OCI-LY3 (cell line): ENCODE measurements around the gene IRF1.

Source experiments
- H2AFZ ChIP-seq: fragments of 200-600, 300-600 bp; shearing (Covaris generic); 2 replicates; pipeline ENCODE4 v1.6.0; 2014; ENCODE audit warnings: antibody characterized with exemption, low read depth, low read length
- H3K27ac ChIP-seq: fragments of 200-600, 300-600 bp; sonication (generic); 2 replicates; pipeline ENCODE4 v1.5.1; 2014; ENCODE audit warnings: mild to moderate bottlenecking, low read length, moderate library complexity, mixed read lengths
- H3K27me3 ChIP-seq: fragments of 200-600, 300-600 bp; sonication (generic); 2 replicates; pipeline ENCODE4 v1.6.1; 2014; ENCODE audit warnings: low read depth, low read length, mixed read lengths
- H3K36me3 ChIP-seq: fragments of 200-600, 300-600 bp; sonication (generic); replicated peaks from 2 replicates; pipeline ENCODE3; 2014; ENCODE audit warnings: low read depth, low read length, mixed read lengths
- H3K4me1 ChIP-seq: fragments of 300-600, 200-600 bp; sonication (generic); 2 replicates; pipeline ENCODE4 v1.6.1; 2014; ENCODE audit warnings: low read length, mixed read lengths
- H3K4me2 ChIP-seq: fragments of 200-600, 300-600 bp; sonication (generic); 2 replicates; pipeline ENCODE4 v1.6.1; 2014; ENCODE audit warnings: low read length, mixed read lengths
- H3K4me3 ChIP-seq: fragments of 300-600, 200-600 bp; sonication (generic); 2 replicates; pipeline ENCODE4 v1.5.1; 2014; ENCODE audit warnings: antibody characterized with exemption, mild to moderate bottlenecking, low read length, moderate library complexity
- H3K79me2 ChIP-seq: fragments of 300-600, 200-600 bp; shearing (Covaris generic); 2 replicates; pipeline ENCODE4 v1.6.1; 2014; ENCODE audit warnings: mild to moderate bottlenecking, low read length, mixed read lengths
- H3K9ac ChIP-seq: fragments of 300-600, 200-600 bp; shearing (Covaris generic); 2 replicates; pipeline ENCODE4 v1.6.0; 2014; ENCODE audit warnings: mild to moderate bottlenecking, low read length, moderate library complexity
- H3K9me3 ChIP-seq: fragments of 200-600, 300-600 bp; shearing (Covaris generic); 2 replicates; pipeline ENCODE4 v1.6.1; 2014; ENCODE audit warnings: low read length, mixed read lengths; ENCODE audit not compliant: insufficient read depth
- H4K20me1 ChIP-seq: fragments of 200-600, 300-600 bp; sonication (generic); 2 replicates; pipeline ENCODE4 v1.6.1; 2016; ENCODE audit warnings: low read length, mixed read lengths; ENCODE audit not compliant: insufficient read depth
- CTCF ChIP-seq: fragments of 200-600, 300-600 bp; sonication (generic); IDR thresholded peaks from 2 replicates; pipeline ENCODE4 v1.5.1; 2014; ENCODE audit warnings: antibody characterized with exemption, low read length, low read depth
- EZH2phosphoT487 ChIP-seq: fragments of 200-600 bp; shearing (Covaris generic); IDR thresholded peaks from 2 replicates; pipeline ENCODE4 v1.6.1; 2018; ENCODE audit warnings: antibody characterized with exemption, mixed run types, low read depth

IRF1 gene

GRCh38 chr5:132500244-132500930, 9.8 kb upstream of the IRF1 start:
- 0 out of 2 replicates have a peak overlapping the region, but pooled peaks have one; percentile 39 for H3K4me3 ChIP-seq
- no peaks in the 10 kb centered on the region for H3K9me3 ChIP-seq
- TF ChIP-seq EZH2phosphoT487 (no peak), CTCF (no peak)
- peak overlapping the region; percentile 70 for H3K4me2 ChIP-seq
- no peaks in the 10 kb centered on the region for H3K36me3 ChIP-seq
- no peaks in the 10 kb centered on the region for H3K79me2 ChIP-seq
- H4K20me1 ChIP-seq = no peaks in the 10 kb centered on the region
- no peaks in the 10 kb centered on the region for H3K27me3 ChIP-seq
- peak overlapping the region; percentile 26 for H3K9ac ChIP-seq
- H3K4me1 ChIP-seq = peaks cover 27% of the 10 kb centered on the region
- no peak overlapping the region for H2AFZ ChIP-seq
- no peak overlapping the region for H3K27ac ChIP-seq

GRCh38 chr5:132499440-132500243, 9.1 kb upstream of the IRF1 start:
- H3K9me3 ChIP-seq = no peaks in the 10 kb centered on the region
- TF ChIP-seq CTCF (no peak), EZH2phosphoT487 (no peak)
- H2AFZ ChIP-seq = no peak overlapping the region
- H3K4me2 ChIP-seq = no peak overlapping the region
- H3K4me1 ChIP-seq = peaks cover 34% of the 10 kb centered on the region
- H3K27me3 ChIP-seq = no peaks in the 10 kb centered on the region
- H4K20me1 ChIP-seq = no peaks in the 10 kb centered on the region
- H3K79me2 ChIP-seq = no peaks in the 10 kb centered on the region
- H3K36me3 ChIP-seq = no peaks in the 10 kb centered on the region
- H3K9ac ChIP-seq = no peak overlapping the region
- no peak overlapping the region for H3K27ac ChIP-seq
- H3K4me3 ChIP-seq = no peak overlapping the region

GRCh38 chr5:132498686-132499271, 8.2 kb upstream of the IRF1 start:
- Histone ChIP-seq H2AFZ (no peak overlapping the region), H3K9me3 (no peaks in the 10 kb centered on the region), H3K79me2 (no peaks in the 10 kb centered on the region), H3K27me3 (no peaks in the 10 kb centered on the region), H4K20me1 (no peaks in the 10 kb centered on the region), H3K36me3 (no peaks in the 10 kb centered on the region), H3K4me2 (no peak overlapping the region), H3K4me3 (no peak overlapping the region), H3K9ac (no peak overlapping the region), H3K4me1 (peaks cover 43% of the 10 kb centered on the region), H3K27ac (no peak overlapping the region)
- TF ChIP-seq CTCF (no peak), EZH2phosphoT487 (no peak)

- H3K4me2 ChIP-seq = no peak overlapping the region
- no peak overlapping the region for H3K27ac ChIP-seq
- TF ChIP-seq CTCF (no peak), EZH2phosphoT487 (no peak)
- H3K9ac ChIP-seq = no peak overlapping the region
- H3K36me3 ChIP-seq = no peaks in the 10 kb centered on the region
- H4K20me1 ChIP-seq = no peaks in the 10 kb centered on the region
- H3K4me1 ChIP-seq = peaks cover 45% of the 10 kb centered on the region
- H2AFZ ChIP-seq = no peak overlapping the region
- H3K79me2 ChIP-seq = no peaks in the 10 kb centered on the region
- H3K4me3 ChIP-seq = no peak overlapping the region
- H3K27me3 ChIP-seq = no peaks in the 10 kb centered on the region
- no peaks in the 10 kb centered on the region for H3K9me3 ChIP-seq
Observed at GRCh38 chr5:132498152-132498551, 7.6 kb upstream of the IRF1 start.
